ENCODE measurements around the gene GPX6.

- no peak for TF ChIP-seq CTCF (IDR thresholded peaks at IDR 0.05)
- no peak for TF ChIP-seq ZFX (IDR thresholded peaks at IDR 0.05; ENCODE audit: borderline replicate concordance)
These were observed 18.7 kb upstream of the GPX6 start for GRCh38 chr6:28534306-28534705.
